ENCODE data around the gene ABI3. TPM values are rescaled to one million over a fixed set of nuclear protein-coding genes. Genes with fewer than 3 reads are reported as not detected.

Gene ABI3
- total RNA-seq, 1 experiment from 2014 or later, result not detected

DNA sequence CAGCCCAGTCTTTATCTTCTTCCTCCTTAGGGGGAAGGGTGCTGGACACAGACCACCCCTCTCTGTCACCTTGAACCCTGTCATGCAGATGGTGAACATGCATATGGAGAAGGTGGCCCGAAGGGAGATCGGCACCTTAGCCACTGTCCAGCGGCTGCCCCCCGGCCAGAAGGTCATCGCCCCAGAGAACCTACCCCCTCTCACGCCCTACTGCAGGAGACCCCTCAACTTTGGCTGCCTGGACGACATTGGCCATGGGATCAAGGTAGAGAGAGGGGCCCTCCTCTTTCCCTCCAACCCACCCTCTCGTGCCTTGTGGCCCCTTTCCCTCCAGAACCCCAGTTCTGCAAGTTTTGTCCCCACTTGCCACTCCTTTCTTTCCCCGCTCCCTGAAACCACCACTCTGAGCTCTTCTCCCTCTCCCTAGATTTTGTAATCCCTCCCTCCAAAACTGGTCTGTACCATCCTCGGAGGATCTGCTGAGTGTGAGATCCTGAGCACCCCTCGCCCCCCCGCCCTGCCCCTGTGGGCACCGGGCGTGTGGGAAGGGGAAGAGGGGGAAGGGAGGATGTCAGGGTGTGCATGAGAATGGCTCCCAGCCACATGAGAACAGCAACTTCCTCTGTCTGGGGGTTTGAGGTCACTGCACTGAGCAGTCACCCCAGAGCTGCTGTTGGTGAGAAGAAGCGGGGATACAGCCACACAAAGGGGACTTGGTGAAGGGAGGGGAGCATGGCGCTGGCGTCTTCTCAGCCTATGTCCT is 7.3 kb downstream of the ABI3 start:
- ChIA-PET CTCF (interaction anchor here (0.6 kb wide), 1 partner anchor 494 kb away, joined by 3 read pairs; no protein-coding TSS in a partner anchor), POLR2A (no interaction called here)
- DNase-seq (ENCODE audit: unreplicated experiment), result no peak
- peaks cover 9% of the 10 kb centered on the region for H3K27me3 Mint-ChIP-seq (ENCODE audit: insufficient read depth, unreplicated experiment)
- H3K4me1 Mint-ChIP-seq (ENCODE audit: insufficient read depth, unreplicated experiment), result no peaks in the 10 kb centered on the region
- TF ChIP-seq, protein P1, sequence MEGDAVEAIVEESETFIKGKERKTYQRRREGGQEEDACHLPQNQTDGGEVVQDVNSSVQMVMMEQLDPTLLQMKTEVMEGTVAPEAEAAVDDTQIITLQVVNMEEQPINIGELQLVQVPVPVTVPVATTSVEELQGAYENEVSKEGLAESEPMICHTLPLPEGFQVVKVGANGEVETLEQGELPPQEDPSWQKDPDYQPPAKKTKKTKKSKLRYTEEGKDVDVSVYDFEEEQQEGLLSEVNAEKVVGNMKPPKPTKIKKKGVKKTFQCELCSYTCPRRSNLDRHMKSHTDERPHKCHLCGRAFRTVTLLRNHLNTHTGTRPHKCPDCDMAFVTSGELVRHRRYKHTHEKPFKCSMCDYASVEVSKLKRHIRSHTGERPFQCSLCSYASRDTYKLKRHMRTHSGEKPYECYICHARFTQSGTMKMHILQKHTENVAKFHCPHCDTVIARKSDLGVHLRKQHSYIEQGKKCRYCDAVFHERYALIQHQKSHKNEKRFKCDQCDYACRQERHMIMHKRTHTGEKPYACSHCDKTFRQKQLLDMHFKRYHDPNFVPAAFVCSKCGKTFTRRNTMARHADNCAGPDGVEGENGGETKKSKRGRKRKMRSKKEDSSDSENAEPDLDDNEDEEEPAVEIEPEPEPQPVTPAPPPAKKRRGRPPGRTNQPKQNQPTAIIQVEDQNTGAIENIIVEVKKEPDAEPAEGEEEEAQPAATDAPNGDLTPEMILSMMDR (IDR thresholded peaks at IDR 0.05; ENCODE audit: unreplicated experiment), result no peak
- no peak overlapping the region for H3K4me3 Mint-ChIP-seq (ENCODE audit: unreplicated experiment)
- no TSS peak for BruUV-seq (replicated peaks)
- H3K9me3 Mint-ChIP-seq (ENCODE audit: unreplicated experiment), result no peaks in the 10 kb centered on the region
- intact Hi-C loops (cut with micrococcal nuclease), result no loop called here
- H3K27ac Mint-ChIP-seq (ENCODE audit: low read depth, unreplicated experiment), result no peak overlapping the region
- peaks cover 6% of the 10 kb centered on the region for H3K36me3 Mint-ChIP-seq (ENCODE audit: insufficient read depth, unreplicated experiment)

DNA sequence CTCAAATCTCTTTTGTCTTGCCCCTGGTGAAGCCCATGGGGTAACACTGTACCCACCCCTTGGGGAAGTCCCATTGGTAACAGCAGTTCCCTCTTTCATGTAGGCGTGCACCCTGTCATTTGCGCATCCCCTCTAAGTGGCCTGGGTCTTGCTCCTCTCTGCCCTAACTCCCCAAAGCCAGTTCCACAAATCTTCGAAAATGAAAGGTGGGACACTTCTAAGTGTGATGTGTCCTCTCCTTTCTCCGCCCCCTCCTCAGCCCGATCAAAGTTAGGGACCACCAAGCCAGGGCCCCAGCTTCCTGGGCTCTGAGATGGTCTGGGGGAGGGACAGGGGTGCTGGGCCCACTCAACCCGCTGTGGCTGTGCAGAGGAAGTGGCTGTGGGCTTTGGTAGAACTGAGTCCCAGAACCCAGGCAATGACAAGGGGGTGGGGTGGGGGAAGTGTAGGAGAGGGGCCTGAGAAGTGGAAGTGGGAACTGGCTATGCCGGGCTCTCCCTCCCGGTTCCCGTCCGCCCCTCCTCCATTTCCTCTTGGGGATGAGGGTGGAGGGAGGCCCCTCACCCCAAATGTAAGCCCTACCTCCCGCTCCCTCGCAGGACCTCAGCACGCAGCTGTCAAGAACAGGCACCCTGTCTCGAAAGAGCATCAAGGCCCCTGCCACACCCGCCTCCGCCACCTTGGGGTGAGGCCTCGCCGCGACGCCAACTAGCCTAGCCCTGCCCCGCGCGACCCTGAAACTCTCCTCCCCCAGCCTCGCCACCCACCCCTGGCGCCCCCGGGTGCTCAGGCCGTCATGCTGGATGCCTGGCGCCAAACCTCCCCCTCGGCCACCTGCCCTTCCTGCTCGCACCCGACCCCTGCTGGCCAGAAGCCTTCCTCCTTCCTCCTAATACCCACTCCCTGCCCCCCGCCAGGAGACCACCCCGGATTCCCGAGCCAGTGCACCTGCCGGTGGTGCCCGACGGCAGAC is 8.7 kb downstream of the ABI3 start:
- no peaks in the 10 kb centered on the region for H3K4me1 Mint-ChIP-seq (ENCODE audit: insufficient read depth, unreplicated experiment)

DNA sequence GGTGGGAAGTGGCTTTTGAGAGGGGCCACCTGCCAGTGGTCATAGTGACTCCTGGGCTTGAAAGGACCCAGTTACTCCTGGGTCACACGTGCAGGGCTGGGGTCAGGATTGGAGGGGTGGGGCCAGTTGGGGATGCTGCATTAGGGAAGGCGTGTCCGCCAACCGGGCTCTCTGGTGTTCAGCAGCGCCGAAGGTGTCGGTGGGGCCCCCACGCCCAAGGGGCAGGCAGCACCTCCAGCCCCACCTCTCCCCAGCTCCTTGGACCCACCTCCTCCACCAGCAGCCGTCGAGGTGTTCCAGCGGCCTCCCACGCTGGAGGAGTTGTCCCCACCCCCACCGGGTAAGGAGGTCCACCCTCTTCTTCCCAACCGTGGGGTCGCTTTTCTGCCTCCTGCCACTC is 9.5 kb downstream of the ABI3 start:
- Mint-ChIP-seq H3K4me1 (ENCODE audit: insufficient read depth, unreplicated experiment) (no peaks in the 10 kb centered on the region), H3K4me3 (ENCODE audit: unreplicated experiment) (no peak overlapping the region), H3K9me3 (ENCODE audit: unreplicated experiment) (no peaks in the 10 kb centered on the region), H3K27me3 (ENCODE audit: insufficient read depth, unreplicated experiment) (peaks cover 21% of the 10 kb centered on the region), H3K36me3 (ENCODE audit: insufficient read depth, unreplicated experiment) (no peaks in the 10 kb centered on the region), H3K27ac (ENCODE audit: low read depth, unreplicated experiment) (no peak overlapping the region)
- POLR2A ChIA-PET, result no interaction called here
- no TSS peak for BruUV-seq (replicated peaks)
- CTCF ChIA-PET, result interaction anchor here (1.0 kb wide), 1 partner anchor 19 kb away, joined by 3 read pairs; no protein-coding TSS in a partner anchor
- DNase-seq (ENCODE audit: unreplicated experiment), result no peak
- TF ChIP-seq, protein P1 (IDR thresholded peaks at IDR 0.05; ENCODE audit: unreplicated experiment), result no peak
- intact Hi-C loops (cut with micrococcal nuclease), result no loop called here

More for the DNA sequence above, 8.7 kb downstream of the ABI3 start:
- H3K36me3 Mint-ChIP-seq (ENCODE audit: insufficient read depth, unreplicated experiment), result no peaks in the 10 kb centered on the region
- TF ChIP-seq, protein P1 (IDR thresholded peaks at IDR 0.05; ENCODE audit: unreplicated experiment), result no peak
- H3K27ac Mint-ChIP-seq (ENCODE audit: low read depth, unreplicated experiment), result no peak overlapping the region
- CTCF ChIA-PET, result interaction anchor here (1.0 kb wide), 1 partner anchor 19 kb away, joined by 3 read pairs; no protein-coding TSS in a partner anchor
- no peaks in the 10 kb centered on the region for H3K9me3 Mint-ChIP-seq (ENCODE audit: unreplicated experiment)
- no peak overlapping the region for H3K4me3 Mint-ChIP-seq (ENCODE audit: unreplicated experiment)
- intact Hi-C loops (cut with micrococcal nuclease), result no loop called here
- H3K27me3 Mint-ChIP-seq (ENCODE audit: insufficient read depth, unreplicated experiment), result peaks cover 21% of the 10 kb centered on the region
- no TSS peak for BruUV-seq (replicated peaks)
- POLR2A ChIA-PET, result no interaction called here
- no peak for DNase-seq (ENCODE audit: unreplicated experiment)

DNA sequence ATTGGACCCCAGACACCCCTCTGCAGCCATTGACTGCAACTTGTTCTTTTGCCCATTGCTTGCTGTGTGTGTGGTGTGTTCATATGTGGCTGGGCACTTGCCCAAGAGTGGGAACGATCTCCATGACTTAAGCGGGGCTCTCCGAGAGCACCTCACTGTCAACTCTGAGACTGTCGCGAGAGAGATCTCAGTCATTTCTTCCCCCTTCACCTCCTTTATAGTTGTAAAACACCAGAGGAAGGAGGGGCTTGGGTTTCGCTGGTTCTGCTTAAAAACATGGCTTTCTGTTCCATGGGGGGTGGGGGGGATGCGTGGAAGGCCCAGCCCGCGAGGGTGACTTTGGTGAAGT is 12.6 kb downstream of the ABI3 start:
- intact Hi-C loops (cut with micrococcal nuclease), result no loop called here
- no peak for DNase-seq (ENCODE audit: unreplicated experiment)
- ChIA-PET POLR2A (no interaction called here), CTCF (no interaction called here)
- no peaks in the 10 kb centered on the region for H3K36me3 Mint-ChIP-seq (ENCODE audit: insufficient read depth, unreplicated experiment)
- H3K9me3 Mint-ChIP-seq (ENCODE audit: unreplicated experiment), result no peaks in the 10 kb centered on the region
- BruUV-seq (replicated peaks), result no TSS peak
- H3K4me1 Mint-ChIP-seq (ENCODE audit: insufficient read depth, unreplicated experiment), result no peaks in the 10 kb centered on the region
- H3K4me3 Mint-ChIP-seq (ENCODE audit: unreplicated experiment), result no peak overlapping the region
- no peak overlapping the region for H3K27ac Mint-ChIP-seq (ENCODE audit: low read depth, unreplicated experiment)
- H3K27me3 Mint-ChIP-seq (ENCODE audit: insufficient read depth, unreplicated experiment), result peaks cover 21% of the 10 kb centered on the region
- TF ChIP-seq, protein P1 (IDR thresholded peaks at IDR 0.05; ENCODE audit: unreplicated experiment), result no peak

All from MCF 10A (cell line).